Skeletal muscle tissue (tissue), 4 donors: ENCODE results near the gene CCN5. TPM values are rescaled to one million over a fixed set of nuclear protein-coding genes. Genes with fewer than 3 reads are reported as not detected.
A peak's percentile ranks its signal among the peaks of the same experiment; 100 is the strongest.

Experiments
- H3K27ac ChIP-seq: one replicate; pipeline ENCODE4 v1.7.0; 2013; ENCODE audit warnings: mild to moderate bottlenecking, low read depth, low read length, inconsistent platforms
- H3K27me3 ChIP-seq, 3 donors: one replicate each; pipeline ENCODE4 v1.7.0; 2013; ENCODE audit warnings: low read length in 3 of 3; ENCODE audit not compliant: control insufficient read depth in 3 of 3, insufficient read depth in 3 of 3
- H3K36me3 ChIP-seq, 3 donors: one replicate each; pipeline ENCODE4 v1.7.0; 2013; ENCODE audit warnings: low read length in 3 of 3; ENCODE audit not compliant: control insufficient read depth in 3 of 3, insufficient read depth in 3 of 3
- H3K4me1 ChIP-seq, 3 donors: one replicate each; pipeline ENCODE4 v1.7.0; 2013; ENCODE audit warnings: low read length in 3 of 3, mild to moderate bottlenecking in 3 of 3; ENCODE audit not compliant: control insufficient read depth in 3 of 3, insufficient read depth in 3 of 3
- H3K4me3 ChIP-seq, 3 donors: one replicate each; pipeline ENCODE4 v1.7.0; 2013; ENCODE audit warnings: low read length in 3 of 3
- H3K9ac ChIP-seq, 3 donors: one replicate each; pipeline ENCODE4 v1.7.0; 2013; ENCODE audit warnings: low read length in 3 of 3, mild to moderate bottlenecking in 3 of 3, moderate library complexity in 2 of 3, low read depth in 1 of 3
- H3K9me3 ChIP-seq, 3 donors: one replicate each; pipeline ENCODE4 v1.7.0; 2013; ENCODE audit warnings: low read length in 3 of 3; ENCODE audit not compliant: control insufficient read depth in 3 of 3
- total RNA-seq: library from RNA; depleted of rRNA; stranded (reverse); fragments of >200 nt; gene quantifications from one replicate; pipeline ENCODE4 v1.2.3, GENCODE V29; 2014
- donor health status: Osteomylitis.

The CCN5 gene
- total RNA-seq, 1 donor from 2014 or later = not detected

- H3K27ac ChIP-seq = no peak overlapping the region
- H3K9me3 ChIP-seq = no peaks in the 10 kb centered on the region
- H3K27me3 ChIP-seq = no peaks in the 10 kb centered on the region
- H3K4me3 ChIP-seq = no peak overlapping the region
- H3K9ac ChIP-seq = no peak overlapping the region
- peaks cover 9 to 12% (median 12%) of the 10 kb centered on the region in 3 donors for H3K4me1 ChIP-seq
- peaks cover 0 to 16% (median 3%) of the 10 kb centered on the region in 3 donors for H3K36me3 ChIP-seq
These were observed 8.7 kb downstream of the CCN5 start for GRCh38 chr20:44723798-44724362.

- no peaks in the 10 kb centered on the region for H3K9me3 ChIP-seq
- no peak overlapping the region for H3K27ac ChIP-seq
- no peak overlapping the region for H3K9ac ChIP-seq
- H3K36me3 ChIP-seq = peaks cover 0 to 14% (median 3%) of the 10 kb centered on the region in 3 donors
- peaks cover 16 to 19% (median 18%) of the 10 kb centered on the region in 3 donors for H3K4me1 ChIP-seq
- H3K4me3 ChIP-seq = no peak overlapping the region
- no peaks in the 10 kb centered on the region for H3K27me3 ChIP-seq
These were observed 9.4 kb downstream of the CCN5 start for GRCh38 chr20:44724423-44725091.

- peaks cover 16 to 20% (median 19%) of the 10 kb centered on the region in 3 donors for H3K4me1 ChIP-seq
- H3K27me3 ChIP-seq = no peaks in the 10 kb centered on the region
- H3K9me3 ChIP-seq = no peaks in the 10 kb centered on the region
- H3K27ac ChIP-seq = no peak overlapping the region
- H3K36me3 ChIP-seq = peaks cover 0 to 12% (median 3%) of the 10 kb centered on the region in 3 donors
- no peak overlapping the region for H3K4me3 ChIP-seq
- H3K9ac ChIP-seq = no peak overlapping the region
These were observed 10.7 kb downstream of the CCN5 start for GRCh38 chr20:44725837-44726236.

GRCh38 chr20:44727039-44727438 lies 11.9 kb downstream of the CCN5 start:
- peaks cover 0 to 12% (median 3%) of the 10 kb centered on the region in 3 donors for H3K36me3 ChIP-seq
- no peaks in the 10 kb centered on the region for H3K27me3 ChIP-seq
- H3K9ac ChIP-seq = no peak overlapping the region
- no peaks in the 10 kb centered on the region for H3K9me3 ChIP-seq
- no peak overlapping the region for H3K4me3 ChIP-seq
- peaks cover 20 to 26% (median 24%) of the 10 kb centered on the region in 3 donors for H3K4me1 ChIP-seq
- no peak overlapping the region for H3K27ac ChIP-seq

GRCh38 chr20:44727651-44728050 lies 12.5 kb downstream of the CCN5 start:
- Histone ChIP-seq H3K9me3 (no peaks in the 10 kb centered on the region), H3K4me3 (no peak overlapping the region), H3K9ac (no peak overlapping the region), H3K4me1 (peaks cover 20 to 26% (median 24%) of the 10 kb centered on the region in 3 donors), H3K36me3 (peaks cover 0 to 12% (median 3%) of the 10 kb centered on the region in 3 donors), H3K27me3 (no peaks in the 10 kb centered on the region), H3K27ac (no peak overlapping the region)

- peaks cover 0 to 7% (median 3%) of the 10 kb centered on the region in 3 donors for H3K36me3 ChIP-seq
- H3K9ac ChIP-seq = peak overlapping the region in 1 of 3 donors; percentile 57
- no peak overlapping the region for H3K27ac ChIP-seq
- no peaks in the 10 kb centered on the region for H3K9me3 ChIP-seq
- peaks cover 23 to 26% (median 24%) of the 10 kb centered on the region in 3 donors for H3K4me1 ChIP-seq
- peak overlapping the region in 1 of 3 donors; percentile 38 for H3K4me3 ChIP-seq
- H3K27me3 ChIP-seq = no peaks in the 10 kb centered on the region
These were observed 13.8 kb downstream of the CCN5 start for GRCh38 chr20:44728801-44729443.

- H3K27me3 ChIP-seq = no peaks in the 10 kb centered on the region
- no peak overlapping the region for H3K27ac ChIP-seq
- H3K9ac ChIP-seq = no peak overlapping the region
- H3K9me3 ChIP-seq = no peaks in the 10 kb centered on the region
- H3K36me3 ChIP-seq = peaks cover 0 to 3% (median 3%) of the 10 kb centered on the region in 3 donors
- peaks cover 23 to 26% (median 24%) of the 10 kb centered on the region in 3 donors for H3K4me1 ChIP-seq
- no peak overlapping the region for H3K4me3 ChIP-seq
These were observed 15.3 kb downstream of the CCN5 start for GRCh38 chr20:44730441-44730840.

GRCh38 chr20:44731657-44732056 lies 16.5 kb downstream of the CCN5 start:
- Histone ChIP-seq H3K36me3 (peaks cover 0 to 3% (median 0%) of the 10 kb centered on the region in 3 donors), H3K27ac (no peak overlapping the region), H3K9ac (no peak overlapping the region), H3K4me3 (no peak overlapping the region), H3K27me3 (no peaks in the 10 kb centered on the region), H3K4me1 (peaks cover 22 to 30% (median 23%) of the 10 kb centered on the region in 3 donors), H3K9me3 (no peaks in the 10 kb centered on the region)

- Histone ChIP-seq H3K27ac (no peak overlapping the region), H3K27me3 (no peaks in the 10 kb centered on the region), H3K4me1 (peaks cover 22 to 30% (median 23%) of the 10 kb centered on the region in 3 donors), H3K4me3 (no peak overlapping the region), H3K36me3 (peaks cover 0 to 3% (median 0%) of the 10 kb centered on the region in 3 donors), H3K9me3 (no peaks in the 10 kb centered on the region), H3K9ac (no peak overlapping the region)
These were observed 17.2 kb downstream of the CCN5 start for GRCh38 chr20:44732327-44732726.
